ENCODE measurements around the gene HSPA13. TPM values are rescaled to one million over a fixed set of nuclear protein-coding genes. Genes with fewer than 3 reads are reported as not detected.

The HSPA13 gene
- total RNA-seq, 1 experiment from 2014 or later, result 22.7 TPM

Other genes starting within 250 kb of the HSPA13 start
- not detected in 2 replicates for gene LIPI, start 172.2 kb downstream of the HSPA13 start, total RNA-seq (2022)
- gene RBM11, start 167.0 kb downstream of the HSPA13 start, total RNA-seq (2022), result 0.61 and 0.74 TPM in 2 replicates
- not detected in 2 replicates for gene SAMSN1, start 163.2 kb upstream of the HSPA13 start, total RNA-seq (2022)

All from Caco-2 (cell line).